SU-DHL-6 (cell line): ENCODE data around the gene SRRM1.

Experiments used
- CTCF ChIP-seq: fragments of 200-600 bp; sonication (generic); IDR thresholded peaks from one replicate; pipeline ENCODE4 v1.5.1; 2017; ENCODE audit warnings: antibody characterized with exemption, mild to moderate bottlenecking, low read length, moderate library complexity; ENCODE audit not compliant: insufficient read depth, poor library complexity, severe bottlenecking
- EZH2phosphoT487 ChIP-seq: fragments of 200-600 bp; sonication (generic), shearing (Covaris generic); conservative IDR thresholded peaks from 2 replicates; pipeline ENCODE4 v1.6.1; 2018; ENCODE audit warnings: mild to moderate bottlenecking, antibody characterized with exemption, low read length, moderate library complexity, mixed read lengths

- TF ChIP-seq CTCF: no peak
- no peak for TF ChIP-seq EZH2phosphoT487
Measured at GRCh38 chr1:24721533-24721932, 78.4 kb downstream of the SRRM1 start.
